ENCODE measurements around the gene OR2G6.
"Not testable (repeated sequence)": the region's sequence is repeated elsewhere in the genome, so short reads cannot be mapped to it uniquely, and the experiment has no call there.

Gene OR2G6

GRCh38 chr1:248507773-248508172 lies at the start of gene OR2G6:
TSS of gene OR2G6 (plus strand) at chr1:248508073. CDS start at chr1:248521647, 13,574 bp downstream.
- not testable (repeated sequence) for DNase-seq (ENCODE audit: low read depth)

GRCh38 chr1:248459117-248459516 lies 48.8 kb upstream of the OR2G6 start:
- not testable (repeated sequence) for DNase-seq (ENCODE audit: low read depth)

- DNase-seq (ENCODE audit: low read depth) = no peak
These were observed 36.7 kb upstream of the OR2G6 start for GRCh38 chr1:248471154-248471553.

- not testable (repeated sequence) for DNase-seq (ENCODE audit: low read depth)
These were observed 35.8 kb upstream of the OR2G6 start for GRCh38 chr1:248472111-248472510.

GRCh38 chr1:248473051-248473450 lies 34.8 kb upstream of the OR2G6 start, which contains the start of gene OR2T3:
TSS of gene OR2T3 (plus strand) at chr1:248473351. CDS start at chr1:248473351, 0 bp downstream.
- DNase-seq (ENCODE audit: low read depth) = not testable (repeated sequence)

- not testable (repeated sequence) for DNase-seq (ENCODE audit: low read depth)
These were observed 32.2 kb upstream of the OR2G6 start for GRCh38 chr1:248475660-248476059.

- not testable (repeated sequence) for DNase-seq (ENCODE audit: low read depth)
These were observed 25.9 kb upstream of the OR2G6 start for GRCh38 chr1:248481686-248482579.

GRCh38 chr1:248488289-248488688 lies 19.6 kb upstream of the OR2G6 start, which contains the start of gene OR2T5:
TSS of gene OR2T5 (plus strand) at chr1:248488589. CDS start at chr1:248488589, 0 bp downstream.
- DNase-seq (ENCODE audit: low read depth) = not testable (repeated sequence)

- not testable (repeated sequence) for DNase-seq (ENCODE audit: low read depth)
These were observed 11.2 kb upstream of the OR2G6 start for GRCh38 chr1:248496661-248497060.

GRCh38 chr1:248500305-248501035 lies 7.4 kb upstream of the OR2G6 start:
- DNase-seq (ENCODE audit: low read depth) = not testable (repeated sequence)

GRCh38 chr1:248510217-248510616 lies 2.3 kb downstream of the OR2G6 start:
- not testable (repeated sequence) for DNase-seq (ENCODE audit: low read depth)

GRCh38 chr1:248521856-248522255 lies 14.0 kb downstream of the OR2G6 start:
- DNase-seq (ENCODE audit: low read depth) = no peak

- not testable (repeated sequence) for DNase-seq (ENCODE audit: low read depth)
These were observed 29.6 kb downstream of the OR2G6 start for GRCh38 chr1:248537449-248537848.

- DNase-seq (ENCODE audit: low read depth) = not testable (repeated sequence)
These were observed 39.5 kb downstream of the OR2G6 start for GRCh38 chr1:248547383-248547782.

- DNase-seq (ENCODE audit: low read depth) = not testable (repeated sequence)
These were observed 43.2 kb downstream of the OR2G6 start for GRCh38 chr1:248551027-248551426.

- not testable (repeated sequence) for DNase-seq (ENCODE audit: low read depth)
These were observed 54.8 kb downstream of the OR2G6 start, which contains the start of gene OR2T29 for GRCh38 chr1:248562672-248563071. TSS of gene OR2T29 (minus strand) at chr1:248562772. CDS start at chr1:248559491, 3,281 bp downstream.

- DNase-seq (ENCODE audit: low read depth) = not testable (repeated sequence)
These were observed 57.9 kb downstream of the OR2G6 start for GRCh38 chr1:248565530-248566373.

GRCh38 chr1:248569049-248569448 lies 61.2 kb downstream of the OR2G6 start:
- not testable (repeated sequence) for DNase-seq (ENCODE audit: low read depth)

GRCh38 chr1:248570811-248571210 lies 62.9 kb downstream of the OR2G6 start:
- DNase-seq (ENCODE audit: low read depth) = not testable (repeated sequence)

GRCh38 chr1:248572049-248572448 lies 64.2 kb downstream of the OR2G6 start:
- not testable (repeated sequence) for DNase-seq (ENCODE audit: low read depth)

- DNase-seq (ENCODE audit: low read depth) = not testable (repeated sequence)
These were observed 66.0 kb downstream of the OR2G6 start for GRCh38 chr1:248573856-248574255.
